ENCODE data around the gene ZP1. TPM values are rescaled to one million over a fixed set of nuclear protein-coding genes. Genes with fewer than 3 reads are reported as not detected.

ZP1 gene
- total RNA-seq, 1 donor from 2014 or later, result not detected

DNA sequence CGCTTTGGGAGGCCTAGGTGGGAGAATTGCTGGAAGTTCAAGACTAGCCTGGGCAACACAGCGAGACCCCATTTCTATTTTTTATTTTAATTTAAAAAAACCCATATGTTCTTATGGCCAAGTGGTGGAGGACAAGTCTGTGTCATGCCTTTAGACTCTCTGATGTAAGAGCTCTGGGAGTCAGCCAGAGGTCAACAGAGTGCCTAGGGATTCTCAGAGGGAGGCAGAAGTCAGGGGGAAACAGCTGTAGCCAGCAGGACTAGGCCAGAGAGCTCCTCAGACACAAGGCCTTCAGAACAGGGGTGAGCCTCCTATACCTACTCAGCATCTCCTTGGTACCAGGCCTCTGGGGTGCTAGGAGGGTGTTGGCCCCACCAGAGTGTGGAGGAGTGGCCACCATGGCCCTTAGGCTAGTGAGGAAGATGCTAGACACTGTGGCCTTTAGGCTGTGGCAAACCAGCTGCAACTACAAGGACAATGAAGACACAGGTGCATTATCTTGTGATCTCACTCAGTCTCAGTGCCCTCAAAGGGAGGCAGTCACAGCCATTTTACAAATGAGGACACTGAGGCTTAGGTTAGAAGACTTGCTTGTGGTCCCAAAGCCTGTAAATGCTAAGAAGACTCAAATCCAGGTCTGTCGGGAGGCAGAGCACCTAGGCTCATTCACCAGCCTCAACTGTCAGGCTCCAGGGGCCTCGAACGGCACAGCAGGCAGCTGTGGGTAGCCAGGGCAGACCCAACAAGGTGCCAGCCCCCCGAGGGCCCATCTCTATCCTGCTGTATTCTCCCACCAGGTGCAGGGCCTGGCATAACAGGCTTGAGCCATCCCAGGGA is 5.0 kb downstream of the ZP1 start:
- H3K27ac Mint-ChIP-seq (ENCODE audit: unreplicated experiment), result no peak overlapping the region
- H3K4me3 Mint-ChIP-seq (ENCODE audit: unreplicated experiment), result no peak overlapping the region

GRCh38 chr11:60872961-60873524 is 5.7 kb downstream of the ZP1 start:
- H3K27me3 Mint-ChIP-seq (ENCODE audit: unreplicated experiment), result no peaks in the 10 kb centered on the region
- no peak for DNase-seq (ENCODE audit: extremely low spot score, unreplicated experiment)
- H3K27ac Mint-ChIP-seq (ENCODE audit: unreplicated experiment), result no peak overlapping the region
- TF ChIP-seq, protein P1, sequence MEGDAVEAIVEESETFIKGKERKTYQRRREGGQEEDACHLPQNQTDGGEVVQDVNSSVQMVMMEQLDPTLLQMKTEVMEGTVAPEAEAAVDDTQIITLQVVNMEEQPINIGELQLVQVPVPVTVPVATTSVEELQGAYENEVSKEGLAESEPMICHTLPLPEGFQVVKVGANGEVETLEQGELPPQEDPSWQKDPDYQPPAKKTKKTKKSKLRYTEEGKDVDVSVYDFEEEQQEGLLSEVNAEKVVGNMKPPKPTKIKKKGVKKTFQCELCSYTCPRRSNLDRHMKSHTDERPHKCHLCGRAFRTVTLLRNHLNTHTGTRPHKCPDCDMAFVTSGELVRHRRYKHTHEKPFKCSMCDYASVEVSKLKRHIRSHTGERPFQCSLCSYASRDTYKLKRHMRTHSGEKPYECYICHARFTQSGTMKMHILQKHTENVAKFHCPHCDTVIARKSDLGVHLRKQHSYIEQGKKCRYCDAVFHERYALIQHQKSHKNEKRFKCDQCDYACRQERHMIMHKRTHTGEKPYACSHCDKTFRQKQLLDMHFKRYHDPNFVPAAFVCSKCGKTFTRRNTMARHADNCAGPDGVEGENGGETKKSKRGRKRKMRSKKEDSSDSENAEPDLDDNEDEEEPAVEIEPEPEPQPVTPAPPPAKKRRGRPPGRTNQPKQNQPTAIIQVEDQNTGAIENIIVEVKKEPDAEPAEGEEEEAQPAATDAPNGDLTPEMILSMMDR (IDR thresholded peaks at IDR 0.05), result no peak
- H3K4me1 Mint-ChIP-seq (ENCODE audit: unreplicated experiment), result peaks cover 26% of the 10 kb centered on the region
- no peaks in the 10 kb centered on the region for H3K9me3 Mint-ChIP-seq (ENCODE audit: unreplicated experiment)
- H3K36me3 Mint-ChIP-seq (ENCODE audit: unreplicated experiment), result no peaks in the 10 kb centered on the region
- H3K4me3 Mint-ChIP-seq (ENCODE audit: unreplicated experiment), result no peak overlapping the region

More for the DNA sequence above, 5.0 kb downstream of the ZP1 start:
- TF ChIP-seq, protein P1 (IDR thresholded peaks at IDR 0.05), result no peak
- Mint-ChIP-seq H3K36me3 (ENCODE audit: unreplicated experiment) (no peaks in the 10 kb centered on the region), H3K9me3 (ENCODE audit: unreplicated experiment) (no peaks in the 10 kb centered on the region), H3K27me3 (ENCODE audit: unreplicated experiment) (no peaks in the 10 kb centered on the region), H3K4me1 (ENCODE audit: unreplicated experiment) (peaks cover 26% of the 10 kb centered on the region)
- no peak for DNase-seq (ENCODE audit: extremely low spot score, unreplicated experiment)

- no peak for DNase-seq (ENCODE audit: extremely low spot score, unreplicated experiment)
- H3K4me1 Mint-ChIP-seq (ENCODE audit: unreplicated experiment), result peaks cover 24% of the 10 kb centered on the region
- no peaks in the 10 kb centered on the region for H3K27me3 Mint-ChIP-seq (ENCODE audit: unreplicated experiment)
- no peaks in the 10 kb centered on the region for H3K9me3 Mint-ChIP-seq (ENCODE audit: unreplicated experiment)
- TF ChIP-seq, protein P1 (IDR thresholded peaks at IDR 0.05), result no peak
- H3K4me3 Mint-ChIP-seq (ENCODE audit: unreplicated experiment), result no peak overlapping the region
- H3K36me3 Mint-ChIP-seq (ENCODE audit: unreplicated experiment), result no peaks in the 10 kb centered on the region
- no peak overlapping the region for H3K27ac Mint-ChIP-seq (ENCODE audit: unreplicated experiment)
Observed at GRCh38 chr11:60873533-60873932, 6.2 kb downstream of the ZP1 start.

DNA sequence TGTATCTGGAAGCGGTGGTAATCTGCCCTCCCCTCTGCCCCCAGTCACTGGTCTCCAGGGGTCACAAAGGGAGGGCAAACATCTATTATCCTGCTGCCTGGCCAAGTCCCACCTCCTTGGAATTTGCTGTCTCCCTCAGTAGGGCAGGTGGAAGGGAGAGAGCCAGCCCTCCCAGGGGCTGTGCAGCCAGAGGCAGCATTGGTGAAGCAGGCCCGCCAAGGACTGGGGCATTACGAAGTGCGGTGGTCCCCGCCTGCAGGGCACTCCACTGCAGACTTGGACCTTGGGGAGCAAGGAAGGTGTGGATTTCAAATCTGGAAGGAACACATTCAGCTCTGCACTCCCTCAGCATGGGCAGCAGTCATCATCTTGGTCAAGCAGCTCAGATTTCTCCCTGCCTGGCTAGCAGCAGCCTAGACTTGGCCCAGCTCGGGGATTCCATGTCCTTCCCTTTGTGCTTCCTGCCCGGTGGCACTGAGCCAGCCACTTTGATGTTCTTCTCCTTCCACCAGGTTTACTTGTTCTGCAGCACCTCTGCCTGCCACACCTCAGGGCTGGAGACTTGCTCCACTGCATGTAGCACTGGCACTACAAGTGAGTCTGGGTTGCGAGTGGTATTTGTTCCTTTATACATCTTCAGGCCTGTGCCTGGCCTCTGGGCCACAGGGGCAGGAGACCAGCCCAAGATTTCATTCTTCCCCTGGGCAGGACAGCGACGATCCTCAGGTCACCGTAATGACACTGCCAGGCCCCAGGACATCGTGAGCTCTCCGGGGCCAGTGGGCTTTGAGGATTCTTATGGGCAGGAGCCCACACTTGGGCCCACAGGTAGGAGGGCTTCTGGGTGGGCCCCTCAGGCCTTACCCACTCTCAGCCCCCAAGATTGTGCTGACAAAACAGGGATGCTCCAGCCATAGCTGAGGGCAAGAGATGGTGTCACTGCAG is 7.4 kb downstream of the ZP1 start:
- TF ChIP-seq, protein P1 (IDR thresholded peaks at IDR 0.05), result no peak
- H3K27ac Mint-ChIP-seq (ENCODE audit: unreplicated experiment), result no peak overlapping the region
- no peaks in the 10 kb centered on the region for H3K27me3 Mint-ChIP-seq (ENCODE audit: unreplicated experiment)
- no peak for DNase-seq (ENCODE audit: extremely low spot score, unreplicated experiment)
- no peaks in the 10 kb centered on the region for H3K9me3 Mint-ChIP-seq (ENCODE audit: unreplicated experiment)
- H3K4me3 Mint-ChIP-seq (ENCODE audit: unreplicated experiment), result no peak overlapping the region
- no peaks in the 10 kb centered on the region for H3K36me3 Mint-ChIP-seq (ENCODE audit: unreplicated experiment)
- peaks cover 23% of the 10 kb centered on the region for H3K4me1 Mint-ChIP-seq (ENCODE audit: unreplicated experiment)

Measured in osteocyte (in vitro differentiated cells).